K562 (cell line): ENCODE measurements around the gene PRPF6. TPM values are rescaled to one million over a fixed set of nuclear protein-coding genes. Genes with fewer than 3 reads are reported as not detected.

Source experiments
- ATAC-seq: fragments of 200-7000 bp; cut with Tn5 transposase; 3 replicates; pipeline ENCODE4 v1.9.1; 2020; ENCODE audit warnings: moderate library complexity
- BruUV-seq: library from RNA; stranded (reverse); fragments of 400-500 nt; replicated peaks from 2 replicates; lab custom pipeline; 2021; lab: Mats Ljungman, UMichigan
- CTCF ChIA-PET: fragments of 300-600 bp; formaldehyde crosslinking; extraction: SDS; loops from one replicate; lab custom pipeline; 2021; ENCODE audit warnings: low intra/inter-chr PET ratio; lab: Yijun Ruan, JAX
- POLR2A ChIA-PET: fragments of 300-600, 350-650 bp; sonication (Branson Sonifier 250); formaldehyde crosslinking; extraction: SDS; loops from one replicate; lab custom pipeline; 2021; ENCODE audit warnings: antibody characterized with exemption, inconsistent platforms; lab: Yijun Ruan, JAX
- DNase-seq, 4 experiments: peaks; one replicate each; pipeline versions ENCODE4 v3.0.0 to v3.0.0-alpha.2; 2011 to 2018; ENCODE audit warnings: low spot score in 3 of 4, mixed read lengths in 3 of 4; ENCODE audit errors: extremely low read depth in 1 of 4
- FAIRE-seq: peaks from 2 replicates; lab custom pipeline; 2011; peaks lifted over from hg19 to GRCh38; lab: Jason Lieb, UNC
- H2AFZ ChIP-seq: 2 replicates; pipeline ENCODE4 v1.6.0; 2011; ENCODE audit warnings: low read depth, low read length, control low read depth, inconsistent platforms
- H3K27ac ChIP-seq: fragments of 200-600 bp; 3 replicates; pipeline ENCODE4 v1.8.0; 2011; ENCODE audit warnings: low read depth, mild to moderate bottlenecking, control low read depth, inconsistent platforms, low read length, moderate library complexity, mixed read lengths; ENCODE audit errors: extremely low read depth
- H3K27me3 ChIP-seq, 2 experiments: fragments of 300-600 bp in 1 of 2; 2 replicates in 1 of 2; 3 replicates in 1 of 2; pipeline versions ENCODE4 v1.6.0 to v1.8.0; 2011; ENCODE audit warnings: inconsistent platforms in 2 of 2, low read length in 2 of 2, mild to moderate bottlenecking in 1 of 2, mixed read lengths in 1 of 2, moderate library complexity in 1 of 2; ENCODE audit not compliant: control insufficient read depth in 2 of 2, insufficient read depth in 2 of 2
- H3K36me3 ChIP-seq: fragments of 300-600 bp; 3 replicates; pipeline ENCODE4 v1.8.0; 2011; ENCODE audit warnings: mild to moderate bottlenecking, low read length, inconsistent platforms; ENCODE audit not compliant: control insufficient read depth, insufficient read depth
- H3K4me1 ChIP-seq, 2 experiments: fragments of 200-600 bp in 1 of 2; replicated peaks in 1 of 2; 2 replicates in 1 of 2; 3 replicates in 1 of 2; pipeline versions ENCODE4 v1.5.1 to v1.8.0; 2011; ENCODE audit warnings: inconsistent platforms in 2 of 2, low read length in 2 of 2, mild to moderate bottlenecking in 1 of 2, mixed read lengths in 1 of 2, moderate library complexity in 1 of 2; ENCODE audit not compliant: control insufficient read depth in 2 of 2, insufficient read depth in 2 of 2
- H3K4me2 ChIP-seq: 2 replicates; pipeline ENCODE4 v1.6.1; 2011; ENCODE audit warnings: low read length, control low read depth, inconsistent platforms, mixed read lengths; ENCODE audit not compliant: insufficient read depth
- H3K4me3 ChIP-seq: fragments of 200-600 bp; sonication (generic), shearing (Covaris generic); 2 replicates; pipeline ENCODE4 v1.5.1; 2016; ENCODE audit warnings: control low read depth, inconsistent platforms
- H3K79me2 ChIP-seq: fragments of 200-600 bp; 3 replicates; pipeline ENCODE4 v1.8.0; 2011; ENCODE audit warnings: low read length, inconsistent platforms; ENCODE audit not compliant: control insufficient read depth, insufficient read depth
- H3K9ac ChIP-seq, 2 experiments: 2 replicates each; pipeline versions ENCODE4 v1.6.0 to v1.6.1; 2011; ENCODE audit warnings: low read depth in 2 of 2, low read length in 2 of 2, control low read depth in 1 of 2, inconsistent platforms in 1 of 2, mild to moderate bottlenecking in 1 of 2, mixed read lengths in 1 of 2; ENCODE audit not compliant: insufficient read depth in 1 of 2
- H3K9me1 ChIP-seq: one replicate; pipeline ENCODE4 v1.6.0; 2011; ENCODE audit warnings: inconsistent platforms, mild to moderate bottlenecking, low read length, moderate library complexity; ENCODE audit not compliant: control insufficient read depth, insufficient read depth
- H3K9me3 ChIP-seq: replicated peaks from 2 replicates; pipeline ENCODE4 v1.5.1; 2011; ENCODE audit warnings: low read depth, low read length, inconsistent platforms; ENCODE audit not compliant: control insufficient read depth, insufficient read depth
- H4K20me1 ChIP-seq: replicated peaks from 2 replicates; pipeline ENCODE4 v1.6.1; 2011; ENCODE audit warnings: low read length, inconsistent platforms, mixed read lengths; ENCODE audit not compliant: control insufficient read depth, insufficient read depth
- BCL6 ChIP-seq: fragments of 250-450 bp; sonication (Bioruptor Pico); IDR thresholded peaks from 2 replicates; pipeline ENCODE4 v1.4.0; 2020
- CCNT2 ChIP-seq: IDR thresholded peaks from 2 replicates; pipeline ENCODE4 v1.6.1; 2011; ENCODE audit warnings: borderline replicate concordance, low read depth, mild to moderate bottlenecking, moderate library complexity, mixed read lengths, low read length; ENCODE audit not compliant: insufficient read length; ENCODE audit errors: extremely low read depth
- FOXJ2 ChIP-seq: fragments of 200-800 bp; sonication (Bioruptor generic); IDR thresholded peaks from 2 replicates; pipeline ENCODE4 v1.6.1; 2016; ENCODE audit warnings: missing genetic modification characterization, missing compliant biosample characterization
- KAT2B ChIP-seq: IDR thresholded peaks from one replicate; pipeline ENCODE4 v1.6.1; 2012; ENCODE audit warnings: low read depth, mild to moderate bottlenecking, control low read depth, inconsistent platforms, low read length, moderate library complexity
- KAT7 ChIP-seq: sonication (generic); formaldehyde crosslinking; IDR thresholded peaks from 2 replicates; pipeline ENCODE4 v1.8.0; 2022; ENCODE audit warnings: missing genetic modification reagents, mild to moderate bottlenecking, borderline replicate concordance
- MEF2D ChIP-seq: conservative IDR thresholded peaks from 2 replicates; pipeline ENCODE4 v1.6.1; 2016; ENCODE audit warnings: low read depth, missing genetic modification characterization, missing compliant biosample characterization
- MTF1 ChIP-seq: fragments of 250-450 bp; sonication (Bioruptor Pico); IDR thresholded peaks from 2 replicates; pipeline ENCODE4 v1.9.0; 2021; ENCODE audit warnings: moderate library complexity, mild to moderate bottlenecking, inconsistent platforms, borderline replicate concordance
- MYBL2 ChIP-seq, 2 experiments: fragments of 450-650 bp in 1 of 2; sonication (generic) in 1 of 2; formaldehyde crosslinking in 1 of 2; IDR thresholded peaks; 2 replicates each; pipeline versions ENCODE4 v1.6.1 to v1.8.1; 2017 to 2022; ENCODE audit warnings: borderline replicate concordance in 1 of 2, inconsistent platforms in 1 of 2, low read depth in 1 of 2, mild to moderate bottlenecking in 1 of 2, missing genetic modification reagents in 1 of 2, moderate library complexity in 1 of 2
- PYGO2 ChIP-seq: fragments of 450-650 bp; IDR thresholded peaks from 2 replicates; pipeline ENCODE4 v1.6.1; 2016; ENCODE audit warnings: mild to moderate bottlenecking, missing genetic modification characterization, moderate library complexity, missing compliant biosample characterization
- RERE ChIP-seq: sonication (generic); formaldehyde crosslinking; IDR thresholded peaks from 2 replicates; pipeline ENCODE4 v1.8.0; 2023; ENCODE audit warnings: missing genetic modification reagents, mild to moderate bottlenecking, borderline replicate concordance
- SRF ChIP-seq, 2 experiments: fragments of 250-450, 450-650 bp in 1 of 2; sonication (Bioruptor Pico) in 1 of 2; sonication (generic) in 1 of 2; formaldehyde crosslinking; IDR thresholded peaks; 2 replicates each; pipeline versions ENCODE4 v1.5.0 to v1.5.1; 2020 to 2022; ENCODE audit warnings: mild to moderate bottlenecking in 1 of 2, missing genetic modification reagents in 1 of 2
- ZNF699 ChIP-seq: fragments of 250-450 bp; sonication (Bioruptor Pico); IDR thresholded peaks from 2 replicates; pipeline ENCODE4 v1.8.0; 2021; ENCODE audit warnings: mild to moderate bottlenecking, moderate library complexity; ENCODE audit not compliant: insufficient replicate concordance
- ZNF780A ChIP-seq: fragments of 250-450 bp; sonication (Bioruptor Pico); IDR thresholded peaks from 2 replicates; pipeline ENCODE4 v1.5.0; 2021; ENCODE audit warnings: mild to moderate bottlenecking
- WGBS: fragments of 100-300 bp; shearing (Covaris generic); methylation state at CpG from one replicate; pipeline ENCODE4 v1.1.6; 2016; ENCODE audit warnings: low coverage, mixed read lengths; ENCODE audit not compliant: insufficient coverage; ENCODE audit errors: missing lambda C conversion rate; 5-methylcytosine and 5-hydroxymethylcytosine counted together
- in situ Hi-C: fragments of 300-500 bp; cut with MboI; formaldehyde crosslinking; loops from 4 replicates; pipeline ENCODE4 v1.15.0; 2018; ENCODE audit warnings: inconsistent platforms, mixed read lengths
- intact Hi-C: fragments of 100-400 bp; cut with micrococcal nuclease; formaldehyde crosslinking; loops from 2 replicates; pipeline ENCODE4 v1.14.2; 2022
- polyA plus RNA-seq, 8 experiments: library from polyadenylated mRNA; depleted of rRNA in 4 of 8; stranded (reverse) in 5 of 8; unstranded in 3 of 8; fragments of >200 nt; fragmentation: Nextera tagmentation in 2 of 8; fragmentation: Illumina TruSeq in 1 of 8; extraction: Ambion mirVana in 2 of 8; extraction: Trizol in 1 of 8; gene quantifications; 2 replicates each; pipeline versions ENCODE4 v1.2.1 to v1.2.3, GENCODE V29; 2011 to 2014; ENCODE audit warnings: inconsistent platforms in 1 of 8, missing spikeins in 1 of 8
- total RNA-seq, 7 experiments: library from RNA; depleted of rRNA in 6 of 7; stranded (reverse); fragments of >200 nt in 6 of 7; fragmentation: Illumina TruSeq in 2 of 7; extraction: Trizol in 2 of 7; gene quantifications; 2 replicates each; pipeline versions ENCODE4 v1.2.1 to v1.2.3, GENCODE V29; 2011 to 2021; ENCODE audit warnings: low replicate concordance in 1 of 7
- TF ChIP-seq, protein P1 (sequence below): fragments of 250-450 bp; sonication (Bioruptor Pico); IDR thresholded peaks from 2 replicates; pipeline ENCODE4 v1.8.0; 2022; ENCODE audit warnings: inconsistent platforms

Gene PRPF6
- total and polyA plus RNA-seq, 9 of the 15 experiments (the other 6 are each of a cell fraction or from before 2014, with no cell fraction given): 4.2 to 83.2 (median 59.9) TPM

DNA sequence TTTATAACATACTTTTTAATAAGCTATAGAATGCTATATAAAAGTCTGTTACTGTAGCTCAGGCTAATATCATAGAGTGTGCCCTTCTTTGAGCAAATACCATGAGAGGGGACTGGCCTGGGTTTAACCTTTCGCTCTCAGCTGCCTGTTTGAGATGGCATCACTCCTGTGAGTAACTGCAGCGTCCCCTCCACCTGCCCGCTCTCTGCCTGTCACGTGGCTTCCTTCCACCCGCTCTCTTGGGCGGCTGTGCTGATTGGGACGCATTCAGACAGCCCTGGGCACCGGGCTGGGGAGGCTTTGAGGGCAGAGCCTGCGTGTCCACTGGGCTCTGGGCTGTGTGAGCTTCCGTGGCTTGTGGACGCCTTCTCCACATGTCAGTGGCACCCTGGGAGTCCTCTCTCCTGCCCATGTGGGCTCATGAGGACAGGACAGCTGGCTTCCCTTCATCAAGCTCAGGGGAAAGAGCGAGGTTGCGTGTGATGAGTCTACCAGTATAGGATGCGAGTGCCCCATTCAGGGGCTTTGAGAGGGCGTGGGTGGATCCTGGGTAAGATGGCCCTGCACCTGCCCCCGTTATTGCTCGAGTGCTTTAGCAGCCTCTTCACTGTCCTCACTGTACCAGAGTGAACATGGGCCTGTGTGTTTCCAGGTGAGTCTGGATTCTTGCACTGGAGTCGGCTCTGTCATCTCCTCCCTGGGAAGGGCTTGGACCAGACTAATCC is 44.3 kb downstream of the PRPF6 start:
- Histone ChIP-seq H3K79me2 (no peaks in the 10 kb centered on the region), H3K4me1 (peaks cover 0 to 7% of the 10 kb centered on the region in 2 experiments; a peak in 1 of 5 replicates), H2AFZ (no peak overlapping the region), H3K27ac (no peak overlapping the region), H3K4me3 (no peak overlapping the region), H3K36me3 (peaks cover 90% of the 10 kb centered on the region; the same call in 2 of the 3 replicates), H3K9me1 (no peaks in the 10 kb centered on the region), H3K9ac (no peak overlapping the region), H4K20me1 (peaks cover 3% of the 10 kb centered on the region; the same call in 1 of the 2 replicates), H3K9me3 (no peaks in the 10 kb centered on the region), H3K27me3 (no peaks in the 10 kb centered on the region), H3K4me2 (no peak overlapping the region)
- FAIRE-seq: no peak
- ChIA-PET CTCF (no interaction called here), POLR2A (no interaction called here)
- intact Hi-C loops (no loop called here), in situ Hi-C loops (no loop called here)
- BruUV-seq: no TSS peak
- 92% methylated on average over 18 of the region's 18 CpGs for WGBS
- no peak for ATAC-seq
- DNase-seq: no peak
- no peak for TF ChIP-seq MEF2D (tag)
- no peak for TF ChIP-seq KAT2B
- TF ChIP-seq PYGO2: no peak
- no peak for TF ChIP-seq KAT7
- TF ChIP-seq CCNT2: no peak
- no peak for TF ChIP-seq FOXJ2 (tag)
- TF ChIP-seq ZNF699 (CRISPR knock-in tag): no peak
- no peak for TF ChIP-seq ZNF780A
- TF ChIP-seq RERE (CRISPR knock-in tag): no peak
- TF ChIP-seq, protein P1, sequence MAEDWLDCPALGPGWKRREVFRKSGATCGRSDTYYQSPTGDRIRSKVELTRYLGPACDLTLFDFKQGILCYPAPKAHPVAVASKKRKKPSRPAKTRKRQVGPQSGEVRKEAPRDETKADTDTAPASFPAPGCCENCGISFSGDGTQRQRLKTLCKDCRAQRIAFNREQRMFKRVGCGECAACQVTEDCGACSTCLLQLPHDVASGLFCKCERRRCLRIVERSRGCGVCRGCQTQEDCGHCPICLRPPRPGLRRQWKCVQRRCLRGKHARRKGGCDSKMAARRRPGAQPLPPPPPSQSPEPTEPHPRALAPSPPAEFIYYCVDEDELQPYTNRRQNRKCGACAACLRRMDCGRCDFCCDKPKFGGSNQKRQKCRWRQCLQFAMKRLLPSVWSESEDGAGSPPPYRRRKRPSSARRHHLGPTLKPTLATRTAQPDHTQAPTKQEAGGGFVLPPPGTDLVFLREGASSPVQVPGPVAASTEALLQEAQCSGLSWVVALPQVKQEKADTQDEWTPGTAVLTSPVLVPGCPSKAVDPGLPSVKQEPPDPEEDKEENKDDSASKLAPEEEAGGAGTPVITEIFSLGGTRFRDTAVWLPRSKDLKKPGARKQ (CRISPR knock-in tag): no peak
- no peak for TF ChIP-seq MTF1 (CRISPR knock-in tag)
- no peak for TF ChIP-seq BCL6 (CRISPR knock-in tag)
- TF ChIP-seq SRF (CRISPR knock-in tag; IDR thresholded peaks at IDR 0.05): no peak
- no peak for TF ChIP-seq MYBL2 (IDR thresholded peaks at IDR 0.05; ENCODE audit: low read depth)
- no peak for TF ChIP-seq MYBL2 (CRISPR knock-in tag; IDR thresholded peaks at IDR 0.05; ENCODE audit: borderline replicate concordance)
